ENCODE data around the gene ACOT6.
A peak's percentile ranks its signal among the peaks of the same experiment; 100 is the strongest.
"Not testable (repeated sequence)": the region's sequence is repeated elsewhere in the genome, so short reads cannot be mapped to it uniquely, and the experiment has no call there.

Gene ACOT6

GRCh38 chr14:73612339-73613045, at the start of gene ACOT6:
Gene ACOT6, plus strand, starts transcription at chr14:73612517. Its CDS starts 55 bp downstream, at chr14:73612572.
- no peak within 1 kb of the TSS for H3K9ac ChIP-seq (ENCODE audit: low read length)
- no peaks in the 10 kb centered on the region for H3K27me3 ChIP-seq (ENCODE audit: control insufficient read depth, insufficient read depth, low read length)
- H3K27ac ChIP-seq (ENCODE audit: low read depth, low read length), result peak within 1 kb of the TSS; percentile 81
- H3K4me1 ChIP-seq (ENCODE audit: control insufficient read depth, insufficient read depth, low read length), result peaks cover 4% of the 10 kb centered on the region
- H3K4me3 ChIP-seq (ENCODE audit: low read length), result peak within 1 kb of the TSS; percentile 76
- H3K36me3 ChIP-seq (ENCODE audit: control insufficient read depth, insufficient read depth, low read length), result no peaks in the 10 kb centered on the region

- not testable (repeated sequence) for H3K9ac ChIP-seq (ENCODE audit: low read length); H3K27me3 ChIP-seq (ENCODE audit: control insufficient read depth, insufficient read depth, low read length); H3K36me3 ChIP-seq (ENCODE audit: control insufficient read depth, insufficient read depth, low read length); H3K27ac ChIP-seq (ENCODE audit: low read depth, low read length); H3K4me1 ChIP-seq (ENCODE audit: control insufficient read depth, insufficient read depth, low read length); H3K4me3 ChIP-seq (ENCODE audit: low read length)
These were observed 49.6 kb upstream of the ACOT6 start for GRCh38 chr14:73562696-73563095.

GRCh38 chr14:73566431-73566830, 45.9 kb upstream of the ACOT6 start:
- H3K27ac ChIP-seq (ENCODE audit: low read depth, low read length); H3K9ac ChIP-seq (ENCODE audit: low read length); H3K4me3 ChIP-seq (ENCODE audit: low read length); H3K36me3 ChIP-seq (ENCODE audit: control insufficient read depth, insufficient read depth, low read length); H3K4me1 ChIP-seq (ENCODE audit: control insufficient read depth, insufficient read depth, low read length); H3K27me3 ChIP-seq (ENCODE audit: control insufficient read depth, insufficient read depth, low read length): not testable (repeated sequence)

- not testable (repeated sequence) for H3K4me3 ChIP-seq (ENCODE audit: low read length); H3K4me1 ChIP-seq (ENCODE audit: control insufficient read depth, insufficient read depth, low read length); H3K27me3 ChIP-seq (ENCODE audit: control insufficient read depth, insufficient read depth, low read length); H3K36me3 ChIP-seq (ENCODE audit: control insufficient read depth, insufficient read depth, low read length); H3K9ac ChIP-seq (ENCODE audit: low read length)
- peak overlapping the region; percentile 97 for H3K27ac ChIP-seq (ENCODE audit: low read depth, low read length)
These were observed 45.4 kb upstream of the ACOT6 start for GRCh38 chr14:73566935-73567334.

GRCh38 chr14:73567358-73567757, 45.0 kb upstream of the ACOT6 start:
- Histone ChIP-seq H3K4me1 (ENCODE audit: control insufficient read depth, insufficient read depth, low read length) (peaks cover 8% of the 10 kb centered on the region), H3K36me3 (ENCODE audit: control insufficient read depth, insufficient read depth, low read length) (no peaks in the 10 kb centered on the region), H3K9ac (ENCODE audit: low read length) (no peak overlapping the region), H3K27ac (ENCODE audit: low read depth, low read length) (peak overlapping the region; percentile 97), H3K27me3 (ENCODE audit: control insufficient read depth, insufficient read depth, low read length) (no peaks in the 10 kb centered on the region), H3K4me3 (ENCODE audit: low read length) (no peak overlapping the region)

- peak overlapping the region; percentile 97 for H3K27ac ChIP-seq (ENCODE audit: low read depth, low read length)
- H3K4me3 ChIP-seq (ENCODE audit: low read length), result peak overlapping the region; percentile 85
- peak overlapping the region; percentile 53 for H3K9ac ChIP-seq (ENCODE audit: low read length)
- peaks cover 8% of the 10 kb centered on the region for H3K4me1 ChIP-seq (ENCODE audit: control insufficient read depth, insufficient read depth, low read length)
- no peaks in the 10 kb centered on the region for H3K36me3 ChIP-seq (ENCODE audit: control insufficient read depth, insufficient read depth, low read length)
- no peaks in the 10 kb centered on the region for H3K27me3 ChIP-seq (ENCODE audit: control insufficient read depth, insufficient read depth, low read length)
These were observed 44.1 kb upstream of the ACOT6 start for GRCh38 chr14:73567951-73568885.

- Histone ChIP-seq H3K9ac (ENCODE audit: low read length) (peak overlapping the region; percentile 66), H3K4me3 (ENCODE audit: low read length) (peak overlapping the region; percentile 85), H3K27ac (ENCODE audit: low read depth, low read length) (peak overlapping the region; percentile 97)
- not testable (repeated sequence) for H3K4me1 ChIP-seq (ENCODE audit: control insufficient read depth, insufficient read depth, low read length); H3K27me3 ChIP-seq (ENCODE audit: control insufficient read depth, insufficient read depth, low read length); H3K36me3 ChIP-seq (ENCODE audit: control insufficient read depth, insufficient read depth, low read length)
These were observed 43.5 kb upstream of the ACOT6 start for GRCh38 chr14:73568886-73569184.

- peak within 1 kb of the TSS; percentile 85 for H3K4me3 ChIP-seq (ENCODE audit: low read length)
- H3K4me1 ChIP-seq (ENCODE audit: control insufficient read depth, insufficient read depth, low read length); H3K27me3 ChIP-seq (ENCODE audit: control insufficient read depth, insufficient read depth, low read length); H3K36me3 ChIP-seq (ENCODE audit: control insufficient read depth, insufficient read depth, low read length): not testable (repeated sequence)
- peak within 1 kb of the TSS; percentile 66 for H3K9ac ChIP-seq (ENCODE audit: low read length)
- peak within 1 kb of the TSS; percentile 97 for H3K27ac ChIP-seq (ENCODE audit: low read depth, low read length)
These were observed 42.9 kb upstream of the ACOT6 start, which contains the start of gene ACOT2 for GRCh38 chr14:73569185-73569958. Gene ACOT2, plus strand, starts transcription at chr14:73569213. Its CDS starts 28 bp downstream, at chr14:73569241.

- not testable (repeated sequence) for H3K27ac ChIP-seq (ENCODE audit: low read depth, low read length); H3K27me3 ChIP-seq (ENCODE audit: control insufficient read depth, insufficient read depth, low read length); H3K4me3 ChIP-seq (ENCODE audit: low read length)
These were observed 41.4 kb upstream of the ACOT6 start for GRCh38 chr14:73570913-73571312.

GRCh38 chr14:73573034-73573433, 39.3 kb upstream of the ACOT6 start:
- H3K36me3 ChIP-seq (ENCODE audit: control insufficient read depth, insufficient read depth, low read length); H3K4me1 ChIP-seq (ENCODE audit: control insufficient read depth, insufficient read depth, low read length); H3K27ac ChIP-seq (ENCODE audit: low read depth, low read length); H3K9ac ChIP-seq (ENCODE audit: low read length); H3K4me3 ChIP-seq (ENCODE audit: low read length); H3K27me3 ChIP-seq (ENCODE audit: control insufficient read depth, insufficient read depth, low read length): not testable (repeated sequence)

More at GRCh38 chr14:73570913-73571312, 41.4 kb upstream of the ACOT6 start:
- H3K36me3 ChIP-seq (ENCODE audit: control insufficient read depth, insufficient read depth, low read length); H3K9ac ChIP-seq (ENCODE audit: low read length); H3K4me1 ChIP-seq (ENCODE audit: control insufficient read depth, insufficient read depth, low read length): not testable (repeated sequence)

- not testable (repeated sequence) for H3K27ac ChIP-seq (ENCODE audit: low read depth, low read length)
These were observed 38.6 kb upstream of the ACOT6 start for GRCh38 chr14:73573740-73574139.

GRCh38 chr14:73574251-73574650, 38.1 kb upstream of the ACOT6 start:
- not testable (repeated sequence) for H3K27ac ChIP-seq (ENCODE audit: low read depth, low read length); H3K9ac ChIP-seq (ENCODE audit: low read length)

More at GRCh38 chr14:73573740-73574139, 38.6 kb upstream of the ACOT6 start:
- H3K9ac ChIP-seq (ENCODE audit: low read length); H3K4me3 ChIP-seq (ENCODE audit: low read length); H3K4me1 ChIP-seq (ENCODE audit: control insufficient read depth, insufficient read depth, low read length); H3K27me3 ChIP-seq (ENCODE audit: control insufficient read depth, insufficient read depth, low read length); H3K36me3 ChIP-seq (ENCODE audit: control insufficient read depth, insufficient read depth, low read length): not testable (repeated sequence)

More at GRCh38 chr14:73574251-73574650, 38.1 kb upstream of the ACOT6 start:
- not testable (repeated sequence) for H3K27me3 ChIP-seq (ENCODE audit: control insufficient read depth, insufficient read depth, low read length); H3K4me3 ChIP-seq (ENCODE audit: low read length); H3K4me1 ChIP-seq (ENCODE audit: control insufficient read depth, insufficient read depth, low read length); H3K36me3 ChIP-seq (ENCODE audit: control insufficient read depth, insufficient read depth, low read length)
